K562 (cell line): ENCODE data around the gene SH2D4B. TPM values are rescaled to one million over a fixed set of nuclear protein-coding genes. Genes with fewer than 3 reads are reported as not detected.

Experiments used
- ATAC-seq: fragments of 200-7000 bp; cut with Tn5 transposase; 3 replicates; pipeline ENCODE4 v1.9.1; 2020; ENCODE audit warnings: moderate library complexity
- BruUV-seq: library from RNA; stranded (reverse); fragments of 400-500 nt; replicated peaks from 2 replicates; lab custom pipeline; 2021; lab: Mats Ljungman, UMichigan
- CTCF ChIA-PET: fragments of 300-600 bp; formaldehyde crosslinking; extraction: SDS; loops from one replicate; lab custom pipeline; 2021; ENCODE audit warnings: low intra/inter-chr PET ratio; lab: Yijun Ruan, JAX
- POLR2A ChIA-PET: fragments of 300-600, 350-650 bp; sonication (Branson Sonifier 250); formaldehyde crosslinking; extraction: SDS; loops from one replicate; lab custom pipeline; 2021; ENCODE audit warnings: antibody characterized with exemption, inconsistent platforms; lab: Yijun Ruan, JAX
- DNase-seq, 4 experiments: peaks; one replicate each; pipeline versions ENCODE4 v3.0.0 to v3.0.0-alpha.2; 2011 to 2018; ENCODE audit warnings: low spot score in 3 of 4, mixed read lengths in 3 of 4; ENCODE audit errors: extremely low read depth in 1 of 4
- FAIRE-seq: peaks from 2 replicates; lab custom pipeline; 2011; peaks lifted over from hg19 to GRCh38; lab: Jason Lieb, UNC
- H2AFZ ChIP-seq: 2 replicates; pipeline ENCODE4 v1.6.0; 2011; ENCODE audit warnings: low read depth, low read length, control low read depth, inconsistent platforms
- H3K27ac ChIP-seq: fragments of 200-600 bp; 3 replicates; pipeline ENCODE4 v1.8.0; 2011; ENCODE audit warnings: low read depth, mild to moderate bottlenecking, control low read depth, inconsistent platforms, low read length, moderate library complexity, mixed read lengths; ENCODE audit errors: extremely low read depth
- H3K27me3 ChIP-seq, 2 experiments: fragments of 300-600 bp in 1 of 2; 2 replicates in 1 of 2; 3 replicates in 1 of 2; pipeline versions ENCODE4 v1.6.0 to v1.8.0; 2011; ENCODE audit warnings: inconsistent platforms in 2 of 2, low read length in 2 of 2, mild to moderate bottlenecking in 1 of 2, mixed read lengths in 1 of 2, moderate library complexity in 1 of 2; ENCODE audit not compliant: control insufficient read depth in 2 of 2, insufficient read depth in 2 of 2
- H3K36me3 ChIP-seq: fragments of 300-600 bp; 3 replicates; pipeline ENCODE4 v1.8.0; 2011; ENCODE audit warnings: mild to moderate bottlenecking, low read length, inconsistent platforms; ENCODE audit not compliant: control insufficient read depth, insufficient read depth
- H3K4me1 ChIP-seq, 2 experiments: fragments of 200-600 bp in 1 of 2; replicated peaks in 1 of 2; 2 replicates in 1 of 2; 3 replicates in 1 of 2; pipeline versions ENCODE4 v1.5.1 to v1.8.0; 2011; ENCODE audit warnings: inconsistent platforms in 2 of 2, low read length in 2 of 2, mild to moderate bottlenecking in 1 of 2, mixed read lengths in 1 of 2, moderate library complexity in 1 of 2; ENCODE audit not compliant: control insufficient read depth in 2 of 2, insufficient read depth in 2 of 2
- H3K4me2 ChIP-seq: 2 replicates; pipeline ENCODE4 v1.6.1; 2011; ENCODE audit warnings: low read length, control low read depth, inconsistent platforms, mixed read lengths; ENCODE audit not compliant: insufficient read depth
- H3K4me3 ChIP-seq: fragments of 200-600 bp; sonication (generic), shearing (Covaris generic); 2 replicates; pipeline ENCODE4 v1.5.1; 2016; ENCODE audit warnings: control low read depth, inconsistent platforms
- H3K79me2 ChIP-seq: fragments of 200-600 bp; 3 replicates; pipeline ENCODE4 v1.8.0; 2011; ENCODE audit warnings: low read length, inconsistent platforms; ENCODE audit not compliant: control insufficient read depth, insufficient read depth
- H3K9ac ChIP-seq, 2 experiments: 2 replicates each; pipeline versions ENCODE4 v1.6.0 to v1.6.1; 2011; ENCODE audit warnings: low read depth in 2 of 2, low read length in 2 of 2, control low read depth in 1 of 2, inconsistent platforms in 1 of 2, mild to moderate bottlenecking in 1 of 2, mixed read lengths in 1 of 2; ENCODE audit not compliant: insufficient read depth in 1 of 2
- H3K9me1 ChIP-seq: one replicate; pipeline ENCODE4 v1.6.0; 2011; ENCODE audit warnings: inconsistent platforms, mild to moderate bottlenecking, low read length, moderate library complexity; ENCODE audit not compliant: control insufficient read depth, insufficient read depth
- H3K9me3 ChIP-seq: replicated peaks from 2 replicates; pipeline ENCODE4 v1.5.1; 2011; ENCODE audit warnings: low read depth, low read length, inconsistent platforms; ENCODE audit not compliant: control insufficient read depth, insufficient read depth
- H4K20me1 ChIP-seq: replicated peaks from 2 replicates; pipeline ENCODE4 v1.6.1; 2011; ENCODE audit warnings: low read length, inconsistent platforms, mixed read lengths; ENCODE audit not compliant: control insufficient read depth, insufficient read depth
- ERF ChIP-seq: fragments of 450-650 bp; formaldehyde crosslinking; IDR thresholded peaks from 2 replicates; pipeline ENCODE4 v1.4.0; 2020; ENCODE audit warnings: mild to moderate bottlenecking, mixed read lengths
- WGBS: fragments of 100-300 bp; shearing (Covaris generic); methylation state at CpG from one replicate; pipeline ENCODE4 v1.1.6; 2016; ENCODE audit warnings: low coverage, mixed read lengths; ENCODE audit not compliant: insufficient coverage; ENCODE audit errors: missing lambda C conversion rate; 5-methylcytosine and 5-hydroxymethylcytosine counted together
- in situ Hi-C: fragments of 300-500 bp; cut with MboI; formaldehyde crosslinking; loops from 4 replicates; pipeline ENCODE4 v1.15.0; 2018; ENCODE audit warnings: inconsistent platforms, mixed read lengths
- intact Hi-C: fragments of 100-400 bp; cut with micrococcal nuclease; formaldehyde crosslinking; loops from 2 replicates; pipeline ENCODE4 v1.14.2; 2022
- polyA plus RNA-seq, 8 experiments: library from polyadenylated mRNA; depleted of rRNA in 4 of 8; stranded (reverse) in 5 of 8; unstranded in 3 of 8; fragments of >200 nt; fragmentation: Nextera tagmentation in 2 of 8; fragmentation: Illumina TruSeq in 1 of 8; extraction: Ambion mirVana in 2 of 8; extraction: Trizol in 1 of 8; gene quantifications; 2 replicates each; pipeline versions ENCODE4 v1.2.1 to v1.2.3, GENCODE V29; 2011 to 2014; ENCODE audit warnings: inconsistent platforms in 1 of 8, missing spikeins in 1 of 8
- total RNA-seq, 7 experiments: library from RNA; depleted of rRNA in 6 of 7; stranded (reverse); fragments of >200 nt in 6 of 7; fragmentation: Illumina TruSeq in 2 of 7; extraction: Trizol in 2 of 7; gene quantifications; 2 replicates each; pipeline versions ENCODE4 v1.2.1 to v1.2.3, GENCODE V29; 2011 to 2021; ENCODE audit warnings: low replicate concordance in 1 of 7
- TF ChIP-seq, protein P1 (sequence below), 2 experiments: fragments of 450-650 bp; formaldehyde crosslinking in 1 of 2; IDR thresholded peaks; 2 replicates each; pipeline versions ENCODE4 v1.4.0 to v1.6.1; 2014 to 2020; ENCODE audit warnings: mild to moderate bottlenecking in 2 of 2, borderline replicate concordance in 1 of 2, low read depth in 1 of 2
- TF ChIP-seq, protein P2 (sequence below): fragments of 450-650 bp; IDR thresholded peaks from 2 replicates; pipeline ENCODE4 v1.6.1; 2017; ENCODE audit warnings: antibody characterized with exemption

SH2D4B gene
- total and polyA plus RNA-seq, 9 of the 15 experiments (the other 6 are each of a cell fraction or from before 2014, with no cell fraction given) = 0.03 to 0.14 (median 0.04) TPM; not detected in 4

DNA sequence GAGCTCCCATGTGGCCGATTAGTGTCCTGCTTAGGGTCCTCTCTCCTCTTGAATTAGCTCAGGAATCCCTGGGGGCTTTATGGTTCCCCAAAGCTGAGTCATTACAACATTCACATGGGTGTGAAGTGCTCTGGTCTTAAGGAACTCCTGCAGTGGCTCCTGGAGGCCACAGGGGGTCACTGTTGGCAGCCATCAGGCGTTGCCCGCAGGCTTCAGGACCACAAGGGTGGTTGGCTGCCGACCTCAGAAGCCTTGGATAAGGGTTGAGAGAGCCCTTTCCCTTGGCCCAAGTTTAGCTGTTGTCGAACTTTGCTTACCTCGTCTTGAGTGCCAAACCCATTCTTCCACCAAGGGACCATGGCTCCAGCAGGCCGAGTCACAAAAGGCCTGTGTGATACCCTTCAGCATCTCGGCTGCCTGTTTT lies 61.7 kb downstream of the SH2D4B start (continued):
- TF ChIP-seq, protein P1, sequence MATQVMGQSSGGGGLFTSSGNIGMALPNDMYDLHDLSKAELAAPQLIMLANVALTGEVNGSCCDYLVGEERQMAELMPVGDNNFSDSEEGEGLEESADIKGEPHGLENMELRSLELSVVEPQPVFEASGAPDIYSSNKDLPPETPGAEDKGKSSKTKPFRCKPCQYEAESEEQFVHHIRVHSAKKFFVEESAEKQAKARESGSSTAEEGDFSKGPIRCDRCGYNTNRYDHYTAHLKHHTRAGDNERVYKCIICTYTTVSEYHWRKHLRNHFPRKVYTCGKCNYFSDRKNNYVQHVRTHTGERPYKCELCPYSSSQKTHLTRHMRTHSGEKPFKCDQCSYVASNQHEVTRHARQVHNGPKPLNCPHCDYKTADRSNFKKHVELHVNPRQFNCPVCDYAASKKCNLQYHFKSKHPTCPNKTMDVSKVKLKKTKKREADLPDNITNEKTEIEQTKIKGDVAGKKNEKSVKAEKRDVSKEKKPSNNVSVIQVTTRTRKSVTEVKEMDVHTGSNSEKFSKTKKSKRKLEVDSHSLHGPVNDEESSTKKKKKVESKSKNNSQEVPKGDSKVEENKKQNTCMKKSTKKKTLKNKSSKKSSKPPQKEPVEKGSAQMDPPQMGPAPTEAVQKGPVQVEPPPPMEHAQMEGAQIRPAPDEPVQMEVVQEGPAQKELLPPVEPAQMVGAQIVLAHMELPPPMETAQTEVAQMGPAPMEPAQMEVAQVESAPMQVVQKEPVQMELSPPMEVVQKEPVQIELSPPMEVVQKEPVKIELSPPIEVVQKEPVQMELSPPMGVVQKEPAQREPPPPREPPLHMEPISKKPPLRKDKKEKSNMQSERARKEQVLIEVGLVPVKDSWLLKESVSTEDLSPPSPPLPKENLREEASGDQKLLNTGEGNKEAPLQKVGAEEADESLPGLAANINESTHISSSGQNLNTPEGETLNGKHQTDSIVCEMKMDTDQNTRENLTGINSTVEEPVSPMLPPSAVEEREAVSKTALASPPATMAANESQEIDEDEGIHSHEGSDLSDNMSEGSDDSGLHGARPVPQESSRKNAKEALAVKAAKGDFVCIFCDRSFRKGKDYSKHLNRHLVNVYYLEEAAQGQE (IDR thresholded peaks at IDR 0.05; ENCODE audit: borderline replicate concordance) = peak; percentile 47; the same call in 1 of the 2 replicates
- TF ChIP-seq, protein P1 (CRISPR knock-in tag; IDR thresholded peaks at IDR 0.05; ENCODE audit: low read depth) = no peak

DNA sequence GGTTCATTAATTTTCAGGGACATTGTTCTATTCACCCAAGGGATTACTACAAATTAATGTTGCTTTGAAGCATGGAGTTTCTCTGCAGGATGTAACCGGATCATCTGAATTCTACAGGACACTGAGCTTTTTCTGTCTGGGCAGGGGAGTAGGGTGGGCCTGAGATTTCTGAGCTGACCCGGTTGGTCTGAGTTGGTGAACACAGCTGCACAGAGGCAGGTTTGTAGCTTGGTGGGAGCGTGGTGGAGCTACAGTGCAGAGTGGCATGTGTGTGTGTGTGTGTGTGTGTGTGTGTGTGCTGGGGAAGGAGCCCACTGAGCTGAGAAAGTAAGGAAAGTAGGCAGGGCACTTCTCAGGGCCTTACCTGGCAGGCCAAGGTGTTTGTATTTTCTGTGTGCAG lies 62.6 kb downstream of the SH2D4B start:
- POLR2A ChIA-PET = no interaction called here
- Histone ChIP-seq H3K9me1 (no peaks in the 10 kb centered on the region), H3K36me3 (no peaks in the 10 kb centered on the region), H3K4me3 (no peak overlapping the region), H3K4me1 (peaks cover 0 to 4% of the 10 kb centered on the region in 2 experiments; a peak in 2 of 5 replicates), H2AFZ (no peak overlapping the region), H4K20me1 (no peaks in the 10 kb centered on the region), H3K4me2 (no peak overlapping the region), H3K9ac (no peak overlapping the region), H3K27ac (no peak overlapping the region), H3K79me2 (no peaks in the 10 kb centered on the region), H3K27me3 (peaks cover 10 to 28% of the 10 kb centered on the region in 2 experiments; a peak in 4 of 5 replicates), H3K9me3 (no peaks in the 10 kb centered on the region)
- ATAC-seq (no peak), FAIRE-seq (no peak), DNase-seq (no peak)
- intact Hi-C loops (no loop called here), in situ Hi-C loops (no loop called here)
- WGBS = 2% methylated on average over 3 of the region's 3 CpGs
- no TSS peak for BruUV-seq
- TF ChIP-seq, protein P2, sequence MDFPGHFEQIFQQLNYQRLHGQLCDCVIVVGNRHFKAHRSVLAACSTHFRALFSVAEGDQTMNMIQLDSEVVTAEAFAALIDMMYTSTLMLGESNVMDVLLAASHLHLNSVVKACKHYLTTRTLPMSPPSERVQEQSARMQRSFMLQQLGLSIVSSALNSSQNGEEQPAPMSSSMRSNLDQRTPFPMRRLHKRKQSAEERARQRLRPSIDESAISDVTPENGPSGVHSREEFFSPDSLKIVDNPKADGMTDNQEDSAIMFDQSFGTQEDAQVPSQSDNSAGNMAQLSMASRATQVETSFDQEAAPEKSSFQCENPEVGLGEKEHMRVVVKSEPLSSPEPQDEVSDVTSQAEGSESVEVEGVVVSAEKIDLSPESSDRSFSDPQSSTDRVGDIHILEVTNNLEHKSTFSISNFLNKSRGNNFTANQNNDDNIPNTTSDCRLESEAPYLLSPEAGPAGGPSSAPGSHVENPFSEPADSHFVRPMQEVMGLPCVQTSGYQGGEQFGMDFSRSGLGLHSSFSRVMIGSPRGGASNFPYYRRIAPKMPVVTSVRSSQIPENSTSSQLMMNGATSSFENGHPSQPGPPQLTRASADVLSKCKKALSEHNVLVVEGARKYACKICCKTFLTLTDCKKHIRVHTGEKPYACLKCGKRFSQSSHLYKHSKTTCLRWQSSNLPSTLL = no peak
- no peak for TF ChIP-seq ERF
- CTCF ChIA-PET = no interaction called here
